NT2/D1 (cell line): ENCODE measurements around the gene ZSCAN10.

Experiments used
- SUZ12 ChIP-seq: IDR thresholded peaks from 2 replicates; pipeline ENCODE4 v1.6.1; 2011; ENCODE audit not compliant: insufficient read length, insufficient read depth; ENCODE audit errors: extremely low read depth
- YY1 ChIP-seq: IDR thresholded peaks from 2 replicates; pipeline ENCODE4 v1.6.1; 2011; ENCODE audit not compliant: insufficient read length, insufficient read depth
- ZNF274 ChIP-seq: IDR thresholded peaks from 2 replicates; pipeline ENCODE4 v1.6.1; 2011; ENCODE audit warnings: mild to moderate bottlenecking, low read depth, low read length

DNA sequence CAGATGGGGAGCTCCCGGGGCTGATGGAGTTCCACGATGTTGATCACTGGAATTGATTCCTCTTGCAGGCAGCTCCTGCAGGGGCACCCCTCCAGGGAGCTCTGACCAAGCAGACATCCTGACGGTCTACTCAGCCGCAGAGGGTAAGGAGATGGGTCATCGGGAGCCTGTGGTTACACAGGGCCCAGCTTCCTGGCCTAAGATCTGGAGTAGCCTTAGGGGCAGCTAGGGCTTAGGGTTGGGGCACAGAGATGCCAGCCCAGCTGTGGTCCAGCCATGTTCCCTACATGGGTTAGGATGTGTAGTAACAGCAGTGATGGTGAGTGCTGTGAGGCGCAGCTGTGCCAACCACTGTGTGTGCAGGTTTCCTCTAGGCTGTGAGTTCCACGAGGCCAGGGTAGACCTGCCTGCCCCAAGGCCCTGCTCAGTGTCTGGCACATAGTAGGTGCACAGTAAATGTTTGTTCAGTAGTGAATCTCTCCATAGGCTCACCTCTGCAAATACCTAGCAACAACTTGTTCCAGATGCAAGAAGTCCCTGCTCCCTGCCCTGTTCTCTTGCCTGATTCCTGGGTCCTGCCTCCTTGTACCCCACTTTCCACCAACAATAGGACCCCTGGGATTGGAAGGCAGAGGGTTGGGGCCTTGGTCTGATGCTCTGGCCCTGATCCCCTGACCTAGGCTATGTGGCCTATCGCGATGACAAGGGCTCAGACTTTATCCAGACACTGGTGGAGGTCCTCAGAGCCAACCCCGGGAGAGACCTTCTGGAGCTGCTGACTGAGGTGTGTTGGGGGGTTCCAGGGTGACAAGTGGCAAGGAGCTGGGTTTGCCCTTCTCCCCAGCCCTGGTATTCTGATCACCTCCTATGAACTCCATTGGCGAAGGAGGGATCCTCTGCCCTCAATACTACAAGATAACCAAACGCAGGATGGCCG lies 49.4 kb upstream of the ZSCAN10 start:
- TF ChIP-seq ZNF274: no peak
- TF ChIP-seq YY1: no peak
- TF ChIP-seq SUZ12: no peak
